PC-9 (cell line): Measurements from ENCODE around the gene HSD11B1.

Source experiments
- CTCF ChIP-seq: fragments of 200-600 bp; sonication (generic); conservative IDR thresholded peaks from 2 replicates; pipeline ENCODE4 v1.6.1; 2017; ENCODE audit warnings: mixed run types, antibody characterized with exemption, mild to moderate bottlenecking, moderate library complexity
- EZH2 ChIP-seq: fragments of 200-600 bp; sonication (generic); IDR thresholded peaks from 2 replicates; pipeline ENCODE4 v1.8.0; 2017; ENCODE audit warnings: antibody characterized with exemption, low read depth

GRCh38 chr1:209721323-209721722, 16.7 kb downstream of the HSD11B1 start:
- TF ChIP-seq CTCF (no peak), EZH2 (no peak)
